ENCODE measurements around the gene TRDN. TPM values are rescaled to one million over a fixed set of nuclear protein-coding genes. Genes with fewer than 3 reads are reported as not detected.

TRDN gene
- total RNA-seq, 1 donor from 2014 or later: 0.06 TPM

DNA sequence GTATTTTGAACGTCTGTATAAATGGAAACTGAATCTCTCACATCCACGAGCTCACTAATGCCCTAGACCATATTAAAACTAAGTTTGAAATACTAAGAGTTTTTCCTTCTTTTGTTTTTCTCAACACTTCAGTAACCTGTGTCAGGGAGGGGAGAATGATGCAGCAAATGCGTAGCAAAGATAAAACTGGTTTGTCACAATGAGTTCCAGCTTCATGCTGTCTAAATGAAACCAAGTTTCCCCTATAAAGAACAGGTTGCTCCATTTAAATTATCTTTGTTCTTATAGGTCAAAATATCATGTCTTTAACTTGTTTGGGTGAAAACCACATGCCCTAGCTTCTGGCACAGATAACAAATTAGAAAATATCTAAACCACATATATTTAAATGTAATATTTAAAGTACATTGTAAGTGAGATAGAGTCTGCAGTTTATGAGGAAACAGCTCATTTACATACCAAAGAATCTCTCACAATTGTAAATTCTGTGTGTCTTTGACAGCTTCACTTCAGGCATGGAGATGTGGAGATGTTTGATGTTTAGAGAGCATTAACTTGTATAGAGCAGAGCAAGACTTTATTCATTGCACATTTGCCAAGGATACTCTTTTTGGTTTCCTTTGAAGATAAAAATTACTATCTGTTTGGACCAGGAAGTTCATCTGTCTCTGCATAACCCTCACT is 7.3 kb downstream of the TRDN start:
- Histone ChIP-seq H2AFZ (replicated peaks) (no peak overlapping the region), H3K27me3 (no peaks in the 10 kb centered on the region), H3K36me3 (no peaks in the 10 kb centered on the region), H3K27ac (no peak overlapping the region), H4K20me1 (ENCODE audit: low read depth) (no peaks in the 10 kb centered on the region), H3F3A (ENCODE audit: low read depth) (no peaks in the 10 kb centered on the region), H3K4me2 (no peak overlapping the region), H3K9ac (no peak overlapping the region), H3K79me2 (ENCODE audit: low read depth) (no peaks in the 10 kb centered on the region), H3K4me3 (no peak overlapping the region), H3K4me1 (no peaks in the 10 kb centered on the region), H3K9me3 (ENCODE audit: low read depth) (no peaks in the 10 kb centered on the region)
- Mint-ChIP-seq H3K27me3 (ENCODE audit: insufficient read depth, low read depth) (no peaks in the 10 kb centered on the region), H3K4me3 (no peak overlapping the region), H3K9me3 (no peaks in the 10 kb centered on the region), H3K27ac (no peak overlapping the region), H3K4me1 (peaks cover 11% of the 10 kb centered on the region), H3K36me3 (no peaks in the 10 kb centered on the region)
- TF ChIP-seq EZH2phosphoT487 (IDR thresholded peaks at IDR 0.05) (no peak), EZH2 (IDR thresholded peaks at IDR 0.05) (no peak)
- TF ChIP-seq, protein P1, sequence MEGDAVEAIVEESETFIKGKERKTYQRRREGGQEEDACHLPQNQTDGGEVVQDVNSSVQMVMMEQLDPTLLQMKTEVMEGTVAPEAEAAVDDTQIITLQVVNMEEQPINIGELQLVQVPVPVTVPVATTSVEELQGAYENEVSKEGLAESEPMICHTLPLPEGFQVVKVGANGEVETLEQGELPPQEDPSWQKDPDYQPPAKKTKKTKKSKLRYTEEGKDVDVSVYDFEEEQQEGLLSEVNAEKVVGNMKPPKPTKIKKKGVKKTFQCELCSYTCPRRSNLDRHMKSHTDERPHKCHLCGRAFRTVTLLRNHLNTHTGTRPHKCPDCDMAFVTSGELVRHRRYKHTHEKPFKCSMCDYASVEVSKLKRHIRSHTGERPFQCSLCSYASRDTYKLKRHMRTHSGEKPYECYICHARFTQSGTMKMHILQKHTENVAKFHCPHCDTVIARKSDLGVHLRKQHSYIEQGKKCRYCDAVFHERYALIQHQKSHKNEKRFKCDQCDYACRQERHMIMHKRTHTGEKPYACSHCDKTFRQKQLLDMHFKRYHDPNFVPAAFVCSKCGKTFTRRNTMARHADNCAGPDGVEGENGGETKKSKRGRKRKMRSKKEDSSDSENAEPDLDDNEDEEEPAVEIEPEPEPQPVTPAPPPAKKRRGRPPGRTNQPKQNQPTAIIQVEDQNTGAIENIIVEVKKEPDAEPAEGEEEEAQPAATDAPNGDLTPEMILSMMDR (IDR thresholded peaks at IDR 0.05): no peak
- no peak for DNase-seq (ENCODE audit: low spot score)

DNA sequence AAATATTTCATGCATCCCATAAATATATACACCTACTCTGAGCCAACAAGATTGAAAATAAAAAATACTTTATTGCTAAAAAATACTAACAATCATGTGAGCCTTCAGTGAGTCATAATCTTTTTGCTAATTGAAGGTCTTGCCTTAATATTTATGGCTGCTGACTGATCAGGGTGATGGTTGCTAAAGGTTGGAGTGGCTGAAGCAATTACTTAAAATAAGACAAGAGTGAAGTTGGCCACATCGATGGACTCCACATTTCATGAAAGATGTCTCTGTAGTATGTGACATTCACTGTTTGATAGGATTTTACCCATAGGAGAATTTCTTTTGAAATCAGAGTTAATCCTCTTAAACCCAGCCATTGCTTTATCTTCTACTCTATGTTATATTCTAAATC is 11.1 kb downstream of the TRDN start:
- Histone ChIP-seq H3K4me1 (no peaks in the 10 kb centered on the region), H4K20me1 (ENCODE audit: low read depth) (no peaks in the 10 kb centered on the region), H3K27me3 (no peaks in the 10 kb centered on the region), H3K9ac (no peak overlapping the region), H3K9me3 (ENCODE audit: low read depth) (no peaks in the 10 kb centered on the region), H3K79me2 (ENCODE audit: low read depth) (no peaks in the 10 kb centered on the region), H3K4me2 (no peak overlapping the region), H3K27ac (no peak overlapping the region), H3K4me3 (no peak overlapping the region), H2AFZ (replicated peaks) (no peak overlapping the region), H3K36me3 (no peaks in the 10 kb centered on the region), H3F3A (ENCODE audit: low read depth) (no peaks in the 10 kb centered on the region)
- Mint-ChIP-seq H3K9me3 (no peaks in the 10 kb centered on the region), H3K4me1 (peaks cover 11% of the 10 kb centered on the region), H3K27ac (no peak overlapping the region), H3K36me3 (no peaks in the 10 kb centered on the region), H3K27me3 (ENCODE audit: insufficient read depth, low read depth) (no peaks in the 10 kb centered on the region), H3K4me3 (no peak overlapping the region)
- TF ChIP-seq EZH2phosphoT487 (IDR thresholded peaks at IDR 0.05) (no peak), EZH2 (IDR thresholded peaks at IDR 0.05) (no peak)
- no peak for DNase-seq (ENCODE audit: low spot score)

DNA sequence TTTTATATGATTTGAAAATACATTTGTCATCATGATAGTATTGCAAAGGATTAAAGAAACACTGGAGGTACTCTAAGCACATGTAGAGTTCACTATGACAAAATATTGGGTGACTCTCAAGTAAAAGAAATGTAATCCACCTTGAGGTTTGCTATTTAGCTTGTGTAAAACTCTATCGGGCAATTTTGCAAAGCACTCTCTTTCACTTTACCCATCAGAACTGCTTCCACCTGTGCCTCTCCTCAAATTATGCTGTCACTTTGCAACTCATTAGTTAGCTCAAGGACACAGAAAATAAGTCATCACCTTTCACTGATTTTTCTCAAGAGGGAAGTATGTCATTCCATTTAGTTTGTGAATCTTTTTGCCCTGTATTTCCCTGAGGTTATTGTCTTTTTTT is 14.0 kb downstream of the TRDN start:
- no peak overlapping the region for H3K4me3 Mint-ChIP-seq
- Histone ChIP-seq H3K27me3 (no peaks in the 10 kb centered on the region), H3K4me1 (no peaks in the 10 kb centered on the region), H3K79me2 (ENCODE audit: low read depth) (no peaks in the 10 kb centered on the region), H3K9ac (no peak overlapping the region), H3K27ac (no peak overlapping the region), H3K36me3 (no peaks in the 10 kb centered on the region), H3K9me3 (ENCODE audit: low read depth) (no peaks in the 10 kb centered on the region), H2AFZ (replicated peaks) (no peak overlapping the region), H3F3A (ENCODE audit: low read depth) (no peaks in the 10 kb centered on the region), H3K4me3 (no peak overlapping the region), H3K4me2 (no peak overlapping the region), H4K20me1 (ENCODE audit: low read depth) (no peaks in the 10 kb centered on the region)
- TF ChIP-seq EZH2 (IDR thresholded peaks at IDR 0.05): no peak
- no peak for TF ChIP-seq EZH2phosphoT487 (IDR thresholded peaks at IDR 0.05)
- TF ChIP-seq, protein P1 (IDR thresholded peaks at IDR 0.05): no peak
- no peaks in the 10 kb centered on the region for H3K27me3 Mint-ChIP-seq (ENCODE audit: insufficient read depth, low read depth)
- no peaks in the 10 kb centered on the region for H3K4me1 Mint-ChIP-seq
- no peaks in the 10 kb centered on the region for H3K36me3 Mint-ChIP-seq
- no peaks in the 10 kb centered on the region for H3K9me3 Mint-ChIP-seq
- H3K27ac Mint-ChIP-seq: no peak overlapping the region
- no peak for DNase-seq (ENCODE audit: low spot score)

DNA sequence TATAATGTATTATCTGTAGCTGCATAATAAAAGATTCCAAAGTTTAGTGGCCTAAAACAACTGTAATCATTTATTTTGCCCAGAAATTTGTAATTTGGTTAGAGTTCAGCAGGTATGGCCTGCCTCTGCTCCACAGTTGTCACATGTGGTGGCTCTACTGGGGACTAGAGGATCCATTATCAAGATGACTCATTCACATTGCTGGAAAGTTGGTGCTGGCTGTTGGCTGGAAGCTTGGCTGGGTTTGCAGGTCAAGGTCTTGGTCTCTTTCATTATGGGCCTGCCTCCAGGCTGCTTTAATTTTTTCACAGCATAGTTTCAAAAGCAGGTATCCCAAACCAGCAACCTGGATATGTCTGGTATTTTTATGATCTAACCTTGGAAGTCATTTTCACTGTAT is 17.6 kb downstream of the TRDN start:
- no peaks in the 10 kb centered on the region for H3K4me1 ChIP-seq
- H3K4me3 Mint-ChIP-seq: no peak overlapping the region
- H3K36me3 ChIP-seq: no peaks in the 10 kb centered on the region
- no peaks in the 10 kb centered on the region for H3F3A ChIP-seq (ENCODE audit: low read depth)
- TF ChIP-seq, protein P1 (IDR thresholded peaks at IDR 0.05): no peak
- TF ChIP-seq EZH2 (IDR thresholded peaks at IDR 0.05) (no peak), EZH2phosphoT487 (IDR thresholded peaks at IDR 0.05) (no peak)
- no peak overlapping the region for H2AFZ ChIP-seq (replicated peaks)
- H3K36me3 Mint-ChIP-seq: no peaks in the 10 kb centered on the region
- H3K9me3 ChIP-seq (ENCODE audit: low read depth): no peaks in the 10 kb centered on the region
- H3K27ac Mint-ChIP-seq: no peak overlapping the region
- no peaks in the 10 kb centered on the region for H3K9me3 Mint-ChIP-seq
- no peak overlapping the region for H3K4me2 ChIP-seq
- H3K27ac ChIP-seq: no peak overlapping the region
- H3K27me3 ChIP-seq: no peaks in the 10 kb centered on the region
- H3K9ac ChIP-seq: no peak overlapping the region
- no peak overlapping the region for H3K4me3 ChIP-seq
- H4K20me1 ChIP-seq (ENCODE audit: low read depth): no peaks in the 10 kb centered on the region
- H3K4me1 Mint-ChIP-seq: no peaks in the 10 kb centered on the region
- H3K79me2 ChIP-seq (ENCODE audit: low read depth): no peaks in the 10 kb centered on the region
- no peaks in the 10 kb centered on the region for H3K27me3 Mint-ChIP-seq (ENCODE audit: insufficient read depth, low read depth)
- no peak for DNase-seq (ENCODE audit: low spot score)
